Measurements from ENCODE around the gene TIGD3. TPM values are rescaled to one million over a fixed set of nuclear protein-coding genes. Genes with fewer than 3 reads are reported as not detected.
"Not testable (repeated sequence)": the region's sequence is repeated elsewhere in the genome, so short reads cannot be mapped to it uniquely, and the experiment has no call there.

Gene TIGD3
- total RNA-seq, 1 experiment from 2014 or later: 1.6 TPM

DNA sequence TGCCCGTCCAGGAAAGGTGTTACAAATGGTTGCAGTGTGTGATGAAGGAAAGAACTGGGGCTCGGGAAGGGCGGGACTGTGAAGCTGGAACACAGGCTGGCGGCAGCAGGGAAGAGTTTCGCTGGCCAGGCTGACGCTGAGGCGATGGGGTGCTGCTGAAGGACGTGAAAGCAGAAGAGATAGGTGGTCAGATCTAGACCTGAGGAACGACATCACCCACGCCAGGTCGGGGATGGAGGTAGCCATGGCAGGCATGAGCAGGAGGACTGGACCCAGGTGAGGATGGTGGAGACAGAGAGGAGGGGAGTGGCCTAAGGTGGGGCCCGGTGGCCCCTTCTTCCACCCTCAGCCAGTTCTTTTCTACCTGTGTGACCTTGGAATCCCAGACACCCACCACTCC lies 30.7 kb upstream of the TIGD3 start:
- no peak for DNase-seq (ENCODE audit: low spot score)

GRCh38 chr11:65325435-65325834 lies 29.1 kb upstream of the TIGD3 start:
- DNase-seq (ENCODE audit: low spot score): no peak

- no peak for DNase-seq (ENCODE audit: low spot score)
These were observed 27.5 kb upstream of the TIGD3 start for GRCh38 chr11:65327021-65327420.

- DNase-seq (ENCODE audit: low spot score): no peak
These were observed 25.1 kb upstream of the TIGD3 start for GRCh38 chr11:65329478-65329877.

DNA sequence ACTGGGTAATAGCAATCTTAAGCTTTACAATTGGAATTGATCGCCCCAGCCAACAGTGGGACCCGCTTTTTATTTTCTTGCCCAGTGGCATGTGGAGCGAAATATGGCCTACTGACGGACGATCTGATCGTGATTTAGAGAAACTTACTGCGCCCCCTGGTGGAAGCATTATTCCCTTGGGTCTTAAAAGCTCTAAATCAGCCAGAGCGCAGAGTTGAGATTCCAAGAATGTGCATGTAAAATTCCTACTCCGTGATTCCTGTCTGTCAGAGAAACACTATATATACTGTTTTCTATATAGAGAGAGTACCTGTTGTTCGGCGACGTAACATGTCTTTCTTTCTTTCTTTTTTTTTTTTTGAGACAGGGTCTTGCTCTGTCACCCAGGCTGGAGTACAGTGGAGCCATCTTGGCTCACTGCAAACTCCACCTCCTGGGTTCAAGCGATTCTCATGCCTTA lies 24.6 kb upstream of the TIGD3 start:
- DNase-seq (ENCODE audit: low spot score): peak; percentile 75

GRCh38 chr11:65330544-65330943 lies 24.0 kb upstream of the TIGD3 start:
- DNase-seq (ENCODE audit: low spot score): no peak

GRCh38 chr11:65332591-65332990 lies 22.0 kb upstream of the TIGD3 start:
- DNase-seq (ENCODE audit: low spot score): not testable (repeated sequence)

DNA sequence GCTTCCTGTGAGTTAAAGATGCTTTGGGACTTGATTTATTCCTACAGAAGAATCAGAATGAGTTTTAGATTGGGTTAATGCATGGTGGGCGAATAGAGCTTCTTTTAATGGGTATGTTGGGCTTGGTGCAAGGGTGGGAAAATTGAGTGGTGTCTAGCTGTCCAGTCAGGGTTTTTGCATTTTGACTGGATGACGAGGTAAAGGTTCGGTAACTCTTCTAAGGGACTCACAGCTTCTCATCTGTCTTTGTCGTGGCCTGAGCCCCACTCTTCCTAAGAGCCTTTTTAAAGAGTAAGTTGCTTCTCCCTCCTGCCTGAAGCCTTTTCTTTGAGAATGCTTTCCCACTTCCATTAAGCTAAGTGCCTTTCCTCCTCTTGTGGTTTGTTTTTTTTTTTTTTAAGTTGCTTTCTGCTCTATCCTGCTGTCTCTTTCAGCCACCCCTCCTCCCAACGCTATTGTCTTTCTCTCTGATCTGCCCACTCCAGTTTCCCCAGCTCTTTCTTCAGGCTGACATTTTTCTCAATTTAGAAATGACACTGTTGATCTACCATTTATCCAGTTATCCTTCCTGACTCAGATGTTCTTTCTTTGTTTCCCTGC lies 19.8 kb upstream of the TIGD3 start:
- no peak for DNase-seq (ENCODE audit: low spot score)

DNA sequence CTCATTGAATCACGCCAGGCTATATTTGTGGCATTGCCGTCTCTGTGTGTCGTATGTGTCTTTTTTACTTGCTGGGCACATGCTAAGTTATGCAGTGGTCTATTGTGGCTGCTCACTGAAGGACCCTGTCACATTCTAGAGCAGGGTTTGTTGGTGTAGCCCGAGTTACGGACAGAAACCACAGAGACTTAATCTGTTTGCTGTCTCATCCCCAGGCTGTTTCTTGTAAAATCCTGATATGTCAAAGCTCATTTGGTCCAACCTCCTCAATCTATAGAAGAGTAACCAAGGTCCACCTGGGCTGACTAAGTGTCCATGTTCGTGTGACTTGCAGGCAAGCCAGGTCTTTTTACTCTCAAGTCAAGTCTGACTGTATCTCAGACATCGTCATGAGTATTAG lies 15.9 kb upstream of the TIGD3 start:
- DNase-seq (ENCODE audit: low spot score): no peak

DNA sequence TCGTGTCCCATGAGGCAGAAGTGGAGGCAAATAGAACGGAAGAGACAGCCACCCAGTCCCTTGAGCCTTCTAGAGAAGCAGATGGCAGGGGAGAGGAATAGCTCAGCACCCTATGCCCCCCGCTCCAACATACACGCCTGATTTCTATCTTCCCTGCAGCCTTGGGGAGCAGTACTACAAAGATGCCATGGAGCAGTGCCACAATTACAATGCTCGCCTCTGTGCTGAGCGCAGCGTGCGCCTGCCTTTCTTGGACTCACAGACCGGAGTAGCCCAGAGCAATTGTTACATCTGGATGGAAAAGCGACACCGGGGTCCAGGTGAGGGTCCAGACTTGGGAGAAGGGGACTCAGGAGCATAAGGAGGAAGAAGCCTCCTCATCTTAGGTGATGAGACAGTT lies 14.3 kb upstream of the TIGD3 start:
- DNase-seq (ENCODE audit: low spot score): no peak

DNA sequence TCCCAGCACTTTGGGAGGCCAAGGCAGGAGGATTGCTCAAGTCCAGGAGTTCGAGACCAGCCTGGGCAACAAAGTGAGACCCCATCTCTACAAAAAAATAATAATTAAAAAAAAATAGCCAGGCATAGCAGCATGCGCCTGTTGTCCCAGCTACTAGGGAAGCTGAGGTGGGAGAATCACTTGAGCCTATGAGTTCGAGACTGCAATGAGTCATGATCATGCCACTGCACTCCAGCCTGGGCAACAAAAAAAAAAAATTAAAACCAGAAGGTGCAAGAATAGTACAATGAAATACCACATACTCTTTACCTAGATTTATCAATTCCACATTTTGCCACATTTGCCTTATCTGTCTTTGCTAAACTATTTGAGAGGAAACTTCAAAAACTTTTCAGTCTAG lies 12.7 kb upstream of the TIGD3 start:
- DNase-seq (ENCODE audit: low spot score): no peak

- DNase-seq (ENCODE audit: low spot score): no peak
These were observed 3.0 kb upstream of the TIGD3 start for GRCh38 chr11:65351511-65351910.

- DNase-seq (ENCODE audit: low spot score): no peak
These were observed 1.8 kb upstream of the TIGD3 start for GRCh38 chr11:65352783-65353182.

DNA sequence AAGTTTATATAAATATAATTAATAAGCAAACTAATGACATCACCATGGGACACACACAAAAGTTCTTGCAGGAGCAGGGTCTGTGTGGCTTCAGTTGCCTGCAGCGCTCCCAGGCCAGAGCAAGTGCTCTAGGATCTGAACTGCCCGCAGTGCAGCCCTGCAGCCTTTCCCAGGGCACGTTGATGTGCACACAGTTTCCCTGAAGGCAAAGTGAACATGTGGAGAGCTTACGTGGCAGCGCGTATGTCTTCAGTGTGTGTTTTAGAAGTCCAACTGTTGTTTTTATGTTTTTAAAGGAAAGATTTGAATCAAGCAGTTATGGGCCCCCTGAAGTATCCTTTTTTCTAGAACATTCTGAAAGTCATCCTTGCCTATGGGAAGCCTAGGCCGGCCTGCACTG lies 1.2 kb upstream of the TIGD3 start:
- no peak for DNase-seq (ENCODE audit: low spot score)

- DNase-seq (ENCODE audit: low spot score): no peak
These were observed 669 bp upstream of the TIGD3 start for GRCh38 chr11:65353900-65354264.

DNA sequence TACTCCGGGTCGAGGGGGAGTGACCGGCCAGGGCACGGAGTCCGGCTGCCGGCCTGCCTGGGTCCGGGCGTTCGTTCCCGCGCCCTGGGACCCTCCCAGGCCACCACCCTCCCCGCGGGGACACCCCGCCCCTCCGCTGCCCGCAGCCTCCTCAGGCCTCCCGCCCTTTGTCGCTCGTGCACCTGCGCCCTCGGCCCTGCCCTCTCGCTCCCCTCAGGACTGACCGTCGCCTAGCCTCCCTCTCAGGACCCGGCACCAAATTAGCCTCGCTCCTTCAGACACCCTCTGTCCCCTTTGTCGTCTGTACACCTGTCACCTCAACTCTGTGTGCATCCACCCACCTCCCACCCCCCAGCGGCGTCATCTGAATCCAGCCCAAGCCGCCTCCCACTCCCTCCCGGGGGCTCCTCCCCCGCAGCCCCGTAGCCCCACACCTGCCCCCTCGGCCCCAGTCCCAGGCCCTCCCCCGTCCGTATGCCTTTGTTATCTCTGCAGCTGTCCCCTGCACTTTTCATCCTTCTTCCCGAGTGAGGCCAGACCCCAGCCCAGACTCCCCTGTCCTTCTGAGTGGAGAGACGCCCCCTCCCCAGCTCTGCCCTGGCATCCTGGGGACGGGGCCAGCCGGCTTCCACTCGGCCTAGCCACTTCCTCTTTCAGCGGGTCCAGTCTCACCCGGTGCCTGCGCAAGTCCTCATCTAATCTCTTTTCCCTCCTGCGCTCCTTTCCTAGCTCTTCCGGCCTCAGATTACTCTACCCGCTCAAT lies 643 bp downstream of the TIGD3 start:
- DNase-seq (ENCODE audit: low spot score): no peak

GRCh38 chr11:65355776-65356393 lies 1.3 kb downstream of the TIGD3 start:
- DNase-seq (ENCODE audit: low spot score): no peak

GRCh38 chr11:65356394-65356972 lies 1.9 kb downstream of the TIGD3 start:
- no peak for DNase-seq (ENCODE audit: low spot score)

DNA sequence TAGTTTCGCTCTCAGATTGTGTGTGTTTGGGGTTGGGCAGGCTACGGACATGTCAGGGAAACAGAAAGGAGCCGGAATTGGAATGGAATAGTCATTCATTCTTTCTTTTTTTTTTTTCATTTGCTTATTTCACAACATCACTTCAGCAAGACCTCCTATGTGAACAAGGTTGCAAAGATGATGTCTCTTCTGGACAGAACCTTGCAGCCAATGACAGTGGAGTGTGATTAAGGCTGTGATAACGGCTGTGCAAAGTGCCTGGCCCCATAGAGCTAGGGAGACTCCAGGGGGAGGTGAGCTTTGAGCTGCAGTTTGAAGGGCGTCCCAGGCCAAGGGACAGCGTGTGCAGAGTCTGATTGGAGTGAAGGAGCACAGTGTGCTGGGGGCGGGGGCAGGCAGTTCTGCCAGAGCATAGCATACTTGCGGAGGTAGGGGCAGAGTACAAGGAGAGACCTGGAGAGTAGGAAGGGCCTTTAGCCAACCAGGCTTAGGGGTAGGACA lies 3.4 kb downstream of the TIGD3 start:
- DNase-seq (ENCODE audit: low spot score): no peak

DNA sequence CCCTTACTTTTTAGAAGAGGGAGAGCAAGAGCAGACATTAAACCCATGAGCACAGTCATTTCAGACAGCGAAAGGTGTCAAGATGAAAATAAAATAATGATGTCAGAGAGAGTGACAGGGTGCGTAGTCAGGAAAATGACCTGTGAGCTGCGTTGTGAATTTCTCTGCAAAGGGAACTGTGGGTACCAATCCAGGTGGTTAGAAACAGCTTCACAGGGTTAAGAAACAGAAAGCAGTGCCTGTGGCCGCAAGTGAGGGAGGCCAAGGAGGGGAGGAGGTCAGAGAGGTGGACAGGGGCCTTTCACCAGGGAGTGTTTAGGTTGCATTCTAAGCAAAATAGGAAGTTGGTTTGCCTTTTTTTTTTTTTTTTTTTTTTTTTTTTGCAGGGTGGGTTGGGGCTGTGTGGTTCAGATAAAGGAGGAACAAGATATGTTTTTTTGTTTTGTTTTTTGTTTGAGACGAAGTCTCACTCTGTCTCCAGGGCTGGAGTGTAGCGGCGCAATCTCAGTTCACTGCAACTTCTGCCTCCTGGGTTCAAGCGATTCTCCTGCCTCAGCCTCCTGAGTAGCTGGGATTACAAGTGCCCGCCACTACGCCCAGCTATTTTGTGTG lies 7.9 kb downstream of the TIGD3 start:
- DNase-seq (ENCODE audit: low spot score): no peak

DNA sequence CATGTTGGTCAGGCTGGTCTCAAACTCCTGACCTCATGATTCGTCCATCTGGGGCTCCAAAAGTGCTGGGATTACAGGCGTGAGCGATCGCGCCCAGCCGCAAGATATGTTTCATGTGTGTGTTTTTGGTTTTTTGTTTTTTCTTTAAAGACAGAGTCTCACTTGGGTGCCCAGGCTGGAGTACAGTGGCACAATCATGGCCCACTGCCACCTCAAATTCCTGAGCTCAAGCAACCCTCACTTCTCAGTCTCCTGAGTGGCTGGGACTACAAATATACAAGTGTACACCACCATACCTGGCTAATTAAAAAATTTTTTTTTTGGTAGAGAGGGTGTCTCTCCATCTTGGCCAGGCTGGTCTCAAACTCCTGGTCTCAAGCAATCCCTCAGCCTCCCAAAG lies 8.4 kb downstream of the TIGD3 start:
- DNase-seq (ENCODE audit: low spot score): no peak

DNA sequence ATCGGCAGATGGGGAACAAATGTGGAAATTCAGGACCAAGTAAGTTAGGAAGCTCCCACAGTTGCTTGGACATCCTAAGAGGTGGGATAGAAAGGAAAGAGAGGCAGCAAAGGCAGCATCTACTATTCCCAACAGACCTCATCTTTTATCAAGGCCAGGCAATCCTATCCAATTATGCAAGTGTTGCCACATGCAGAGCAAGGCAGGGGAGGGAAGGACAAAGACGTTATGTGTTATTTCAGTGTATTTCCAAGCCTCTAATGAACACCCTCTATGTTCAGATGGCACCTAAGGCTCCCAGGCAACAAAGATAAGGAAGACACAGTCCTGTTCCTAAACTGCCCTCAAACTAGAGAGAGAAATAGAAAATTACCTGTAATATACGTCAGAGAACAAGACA lies 9.2 kb downstream of the TIGD3 start:
- no peak for DNase-seq (ENCODE audit: low spot score)
